GM21576 (cell line): ENCODE results near the gene PAX8.
"Not testable (repeated sequence)": the region's sequence is repeated elsewhere in the genome, so short reads cannot be mapped to it uniquely, and the experiment has no call there.

ENCODE experiments used
- ATAC-seq: cut with Tn5 transposase; IDR thresholded peaks from one replicate; pipeline ENCODE4 v1.9.1; 2021; ENCODE audit warnings: mild to moderate bottlenecking, moderate library complexity; ENCODE audit not compliant: unreplicated experiment

The PAX8 gene

GRCh38 chr2:113291191-113291590 lies 12.5 kb upstream of the PAX8 start:
- no peak for ATAC-seq

DNA sequence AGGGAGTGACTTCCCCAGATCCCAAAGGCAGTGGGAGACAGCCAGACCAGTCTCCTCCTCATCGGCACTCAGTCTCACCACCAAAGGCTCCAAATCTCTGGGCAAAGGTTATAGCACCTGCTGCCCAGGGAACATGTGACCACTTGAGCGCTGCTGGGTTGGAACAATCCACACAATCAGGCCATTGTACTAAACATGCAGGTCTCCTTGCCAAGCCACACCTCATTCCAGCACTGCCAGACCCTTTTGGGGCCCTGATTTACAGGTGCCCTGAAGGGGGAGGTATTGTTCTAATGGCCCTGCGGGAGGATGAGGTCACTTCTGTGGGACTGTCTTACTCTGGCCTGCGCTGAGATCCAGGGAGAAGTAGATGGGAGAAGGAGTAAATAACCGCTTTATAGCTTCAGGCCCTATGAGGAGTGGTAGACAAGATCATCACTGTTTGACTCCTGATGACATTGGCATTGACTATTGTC lies 10.0 kb upstream of the PAX8 start:
- not testable (repeated sequence) for ATAC-seq

- ATAC-seq, result not testable (repeated sequence)
Measured at GRCh38 chr2:113288117-113288673, 9.5 kb upstream of the PAX8 start.

- no peak for ATAC-seq
Measured at GRCh38 chr2:113285816-113286215, 7.1 kb upstream of the PAX8 start.

GRCh38 chr2:113284999-113285398 lies 6.3 kb upstream of the PAX8 start:
- ATAC-seq, result not testable (repeated sequence)

DNA sequence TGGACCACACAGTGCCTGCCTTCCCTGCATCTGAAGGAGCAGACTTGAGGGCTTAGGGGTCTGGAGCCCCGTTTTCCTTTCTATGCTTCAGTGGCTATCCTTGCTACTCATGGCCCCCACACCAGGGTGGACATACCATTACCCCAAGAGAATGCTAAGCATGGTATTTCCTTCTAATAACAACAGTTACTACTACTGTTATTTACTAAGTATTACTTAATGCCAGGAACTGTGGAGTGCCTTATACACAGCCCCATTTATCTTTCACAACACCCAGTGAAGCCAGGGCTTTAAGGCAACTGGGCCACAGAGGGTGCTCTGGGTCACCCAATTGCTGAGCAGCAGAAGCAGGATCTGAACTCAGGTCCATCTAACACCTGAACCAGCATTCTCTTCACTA lies 5.8 kb upstream of the PAX8 start:
- ATAC-seq, result no peak

- no peak for ATAC-seq
Measured at GRCh38 chr2:113283704-113284284, 5.1 kb upstream of the PAX8 start.

DNA sequence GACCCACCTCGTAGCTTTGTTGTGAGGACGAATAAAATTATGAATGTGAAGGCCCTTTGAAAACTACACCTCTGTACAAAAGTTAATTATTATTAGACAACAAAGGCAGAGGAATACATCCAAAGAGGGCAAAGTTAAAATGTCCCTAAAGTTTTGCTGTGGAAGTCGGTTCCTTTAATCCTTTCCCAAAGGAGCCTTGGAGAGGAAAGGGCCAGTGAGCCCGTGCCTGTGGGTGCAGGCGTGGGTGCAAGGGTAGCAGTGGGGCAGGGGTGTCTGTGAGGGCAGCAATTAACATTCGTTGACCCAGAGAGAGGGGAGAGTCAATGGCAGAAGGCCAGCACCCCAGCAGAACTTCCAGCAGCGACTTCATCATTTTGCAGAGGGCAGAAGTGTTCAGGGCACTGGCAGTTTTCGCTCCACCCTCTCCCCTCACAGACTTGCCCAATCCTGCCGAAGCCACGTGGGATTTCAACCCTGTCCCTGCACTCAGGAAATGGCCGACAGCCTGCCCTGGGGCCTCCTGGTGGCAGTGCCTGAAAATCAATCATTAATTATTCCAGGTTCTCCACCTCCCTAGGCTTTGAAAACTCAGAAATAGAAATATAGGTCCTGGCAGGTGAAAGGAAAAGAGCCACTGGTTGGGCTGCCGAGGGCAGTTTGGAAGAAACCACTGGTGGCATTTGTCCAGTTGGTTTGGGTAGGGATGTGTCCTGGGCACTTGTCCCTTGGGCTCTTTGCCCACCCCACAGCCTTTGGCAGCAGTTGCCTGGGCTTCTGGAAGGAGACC lies 4.2 kb upstream of the PAX8 start:
- ATAC-seq, result no peak

GRCh38 chr2:113281910-113282746 lies 3.4 kb upstream of the PAX8 start:
- ATAC-seq, result no peak

- no peak for ATAC-seq
Measured at GRCh38 chr2:113278073-113278741, 514 bp downstream of the PAX8 start.

GRCh38 chr2:113277474-113278072 lies 1.1 kb downstream of the PAX8 start:
- ATAC-seq, result no peak

- ATAC-seq, result no peak
Measured at GRCh38 chr2:113276761-113277425, 1.8 kb downstream of the PAX8 start.

DNA sequence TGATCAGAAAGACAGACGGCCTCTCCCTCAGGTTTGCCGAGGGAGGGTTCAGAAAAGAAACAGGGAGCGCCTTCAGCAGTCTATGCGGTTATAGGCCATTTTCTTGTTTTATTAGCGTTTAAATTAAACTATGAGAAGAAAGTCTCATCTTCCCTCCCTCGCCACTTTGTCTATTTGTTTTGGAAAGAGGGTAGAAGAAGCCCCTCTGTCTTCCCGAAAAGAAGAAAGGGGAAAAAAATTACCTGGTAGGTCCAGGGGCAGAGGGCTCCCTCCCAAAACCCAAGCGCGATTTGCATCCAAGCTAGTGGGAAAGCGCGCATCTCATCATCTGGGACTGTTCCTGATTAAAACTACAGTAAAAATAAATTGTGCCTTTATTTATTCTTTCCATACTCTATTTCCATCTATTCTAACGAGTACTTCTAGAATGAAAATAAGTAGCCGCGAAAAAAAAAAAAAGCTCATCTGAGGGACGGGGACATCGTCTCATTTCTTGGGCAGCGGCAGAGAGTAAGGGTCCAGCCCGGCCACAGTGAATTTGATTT lies 2.4 kb downstream of the PAX8 start:
- ATAC-seq, result no peak

- ATAC-seq, result no peak
Measured at GRCh38 chr2:113275556-113276215, 3.0 kb downstream of the PAX8 start.

GRCh38 chr2:113274432-113274831 lies 4.3 kb downstream of the PAX8 start:
- no peak for ATAC-seq

- no peak for ATAC-seq
Measured at GRCh38 chr2:113273981-113274380, 4.7 kb downstream of the PAX8 start.

DNA sequence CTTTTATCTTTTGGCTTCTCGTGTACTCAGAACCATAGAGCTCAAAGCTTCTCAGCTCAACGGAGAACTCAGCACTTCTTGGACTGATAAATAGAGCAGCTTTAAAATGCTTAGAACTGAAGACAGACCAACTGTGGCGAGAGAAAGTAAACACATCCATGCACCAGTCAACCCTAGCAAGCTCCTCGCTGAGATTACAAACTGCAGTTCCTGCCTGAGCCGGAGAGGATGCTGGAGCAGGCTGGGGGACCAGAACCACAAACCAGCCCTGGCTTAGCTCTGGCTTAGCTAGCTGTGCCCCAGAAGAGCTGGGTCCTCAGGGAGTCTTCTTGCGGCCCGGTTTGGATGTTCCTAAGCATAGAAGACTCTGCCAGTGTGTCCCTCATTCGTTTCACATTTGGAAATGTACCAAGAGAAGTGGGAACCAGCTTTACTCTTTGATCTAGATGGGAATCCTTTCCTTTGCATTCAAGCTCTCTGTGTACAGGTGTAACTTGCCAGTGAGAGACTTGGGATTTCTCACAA lies 5.6 kb downstream of the PAX8 start:
- peak; percentile 60 for ATAC-seq

DNA sequence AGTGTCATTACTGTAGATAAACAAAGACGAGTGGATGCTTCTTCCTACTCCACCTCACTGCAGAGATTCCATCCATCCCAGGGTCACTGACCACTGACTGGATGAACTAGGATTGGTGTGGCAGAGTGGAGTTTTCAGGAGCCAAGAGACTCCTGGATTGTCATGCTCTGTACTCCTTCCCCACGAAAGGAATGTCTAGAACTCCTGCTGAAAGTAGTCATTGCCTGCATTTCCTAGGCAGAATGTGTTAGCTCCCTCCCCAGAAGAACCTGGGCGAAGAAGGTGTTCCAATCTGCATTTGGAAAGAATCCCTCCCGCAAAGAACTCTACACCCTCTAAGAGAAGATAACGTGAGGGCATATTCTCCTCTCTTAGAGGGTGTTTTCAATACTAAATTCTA lies 6.2 kb downstream of the PAX8 start:
- ATAC-seq, result no peak
